ENCODE data around the gene ATG9B. TPM values are rescaled to one million over a fixed set of nuclear protein-coding genes. Genes with fewer than 3 reads are reported as not detected.
A peak's percentile ranks its signal among the peaks of the same experiment; 100 is the strongest.

Gene ATG9B
- total and polyA plus RNA-seq, 2 of the 13 experiments (the other 11 are each of a cell fraction or from before 2014, with no cell fraction given): 0.24 TPM; not detected in 1

DNA sequence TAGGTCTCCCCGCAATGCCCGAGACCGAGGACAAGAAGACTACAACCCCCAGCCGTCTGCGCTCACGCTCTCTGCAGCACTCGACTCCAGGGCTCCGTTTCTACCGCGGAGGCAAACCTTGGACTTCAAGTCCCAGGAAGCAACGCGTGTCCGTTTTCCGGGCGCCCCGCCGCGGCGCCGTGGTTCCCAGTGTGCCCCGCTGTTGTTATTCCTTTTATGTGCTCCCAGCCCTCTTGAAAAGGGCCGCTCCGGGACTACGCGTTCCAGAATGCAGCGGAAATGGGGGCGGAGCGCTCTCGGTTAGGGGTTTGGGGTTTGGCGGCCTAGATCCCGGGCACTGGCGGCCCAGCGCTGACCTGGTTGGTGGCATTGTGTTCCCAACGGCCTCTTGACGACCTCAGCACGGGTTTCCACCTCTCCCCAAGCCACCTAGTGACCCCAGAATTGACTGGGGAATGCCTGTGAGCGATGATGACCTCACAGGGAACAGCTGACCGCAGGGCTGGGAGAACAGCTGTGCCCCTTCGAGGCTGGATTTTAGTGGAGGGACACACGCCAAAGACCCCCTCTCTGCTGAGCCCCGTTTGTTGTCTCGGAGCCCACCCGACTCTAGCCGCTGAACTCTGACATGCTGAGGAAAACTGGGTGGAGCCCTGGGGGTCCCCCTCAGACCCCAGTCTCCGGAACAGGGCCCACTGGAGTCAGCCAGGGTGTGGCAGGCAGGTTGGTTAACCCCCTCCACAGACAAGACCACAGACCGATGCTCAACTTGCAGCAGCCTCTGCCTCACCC is 33.9 kb upstream of the ATG9B start (continued):
- TF ChIP-seq, protein P1, sequence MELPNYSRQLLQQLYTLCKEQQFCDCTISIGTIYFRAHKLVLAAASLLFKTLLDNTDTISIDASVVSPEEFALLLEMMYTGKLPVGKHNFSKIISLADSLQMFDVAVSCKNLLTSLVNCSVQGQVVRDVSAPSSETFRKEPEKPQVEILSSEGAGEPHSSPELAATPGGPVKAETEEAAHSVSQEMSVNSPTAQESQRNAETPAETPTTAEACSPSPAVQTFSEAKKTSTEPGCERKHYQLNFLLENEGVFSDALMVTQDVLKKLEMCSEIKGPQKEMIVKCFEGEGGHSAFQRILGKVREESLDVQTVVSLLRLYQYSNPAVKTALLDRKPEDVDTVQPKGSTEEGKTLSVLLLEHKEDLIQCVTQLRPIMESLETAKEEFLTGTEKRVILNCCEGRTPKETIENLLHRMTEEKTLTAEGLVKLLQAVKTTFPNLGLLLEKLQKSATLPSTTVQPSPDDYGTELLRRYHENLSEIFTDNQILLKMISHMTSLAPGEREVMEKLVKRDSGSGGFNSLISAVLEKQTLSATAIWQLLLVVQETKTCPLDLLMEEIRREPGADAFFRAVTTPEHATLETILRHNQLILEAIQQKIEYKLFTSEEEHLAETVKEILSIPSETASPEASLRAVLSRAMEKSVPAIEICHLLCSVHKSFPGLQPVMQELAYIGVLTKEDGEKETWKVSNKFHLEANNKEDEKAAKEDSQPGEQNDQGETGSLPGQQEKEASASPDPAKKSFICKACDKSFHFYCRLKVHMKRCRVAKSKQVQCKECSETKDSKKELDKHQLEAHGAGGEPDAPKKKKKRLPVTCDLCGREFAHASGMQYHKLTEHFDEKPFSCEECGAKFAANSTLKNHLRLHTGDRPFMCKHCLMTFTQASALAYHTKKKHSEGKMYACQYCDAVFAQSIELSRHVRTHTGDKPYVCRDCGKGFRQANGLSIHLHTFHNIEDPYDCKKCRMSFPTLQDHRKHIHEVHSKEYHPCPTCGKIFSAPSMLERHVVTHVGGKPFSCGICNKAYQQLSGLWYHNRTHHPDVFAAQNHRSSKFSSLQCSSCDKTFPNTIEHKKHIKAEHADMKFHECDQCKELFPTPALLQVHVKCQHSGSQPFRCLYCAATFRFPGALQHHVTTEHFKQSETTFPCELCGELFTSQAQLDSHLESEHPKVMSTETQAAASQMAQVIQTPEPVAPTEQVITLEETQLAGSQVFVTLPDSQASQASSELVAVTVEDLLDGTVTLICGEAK (IDR thresholded peaks at IDR 0.05): no peak
- TF ChIP-seq, protein P1 (CRISPR knock-in tag; IDR thresholded peaks at IDR 0.05): no peak; the same call in 1 of the 2 replicates
- TF ChIP-seq MBNL3 (CRISPR knock-in tag; conservative IDR thresholded peaks at IDR 0.05): no peak
- peak; percentile 66; the same call in 1 of the 2 replicates for TF ChIP-seq SIN3A (IDR thresholded peaks at IDR 0.05; ENCODE audit: borderline replicate concordance, low read depth, low read length)
- TF ChIP-seq ZNF570 (CRISPR knock-in tag; IDR thresholded peaks at IDR 0.05; ENCODE audit: borderline replicate concordance): no peak
- peak; percentile 70; the same call in 1 of the 2 replicates for TF ChIP-seq ATF7-NPFF (CRISPR knock-in tag; IDR thresholded peaks at IDR 0.05; ENCODE audit: low read depth)
- no peak for TF ChIP-seq MTA3 (CRISPR knock-in tag; IDR thresholded peaks at IDR 0.05)
- no peak; the same call in 1 of the 2 replicates for TF ChIP-seq ZNF747 (CRISPR knock-in tag; IDR thresholded peaks at IDR 0.05; ENCODE audit: borderline replicate concordance)
- TF ChIP-seq, protein P2, sequence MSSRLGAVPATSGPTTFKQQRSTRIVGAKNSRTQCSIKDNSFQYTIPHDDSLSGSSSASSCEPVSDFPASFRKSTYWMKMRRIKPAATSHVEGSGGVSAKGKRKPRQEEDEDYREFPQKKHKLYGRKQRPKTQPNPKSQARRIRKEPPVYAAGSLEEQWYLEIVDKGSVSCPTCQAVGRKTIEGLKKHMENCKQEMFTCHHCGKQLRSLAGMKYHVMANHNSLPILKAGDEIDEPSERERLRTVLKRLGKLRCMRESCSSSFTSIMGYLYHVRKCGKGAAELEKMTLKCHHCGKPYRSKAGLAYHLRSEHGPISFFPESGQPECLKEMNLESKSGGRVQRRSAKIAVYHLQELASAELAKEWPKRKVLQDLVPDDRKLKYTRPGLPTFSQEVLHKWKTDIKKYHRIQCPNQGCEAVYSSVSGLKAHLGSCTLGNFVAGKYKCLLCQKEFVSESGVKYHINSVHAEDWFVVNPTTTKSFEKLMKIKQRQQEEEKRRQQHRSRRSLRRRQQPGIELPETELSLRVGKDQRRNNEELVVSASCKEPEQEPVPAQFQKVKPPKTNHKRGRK (CRISPR knock-in tag; IDR thresholded peaks at IDR 0.05): no peak
- TF ChIP-seq HMGA1 (CRISPR knock-in tag; conservative IDR thresholded peaks at IDR 0.05): no peak
- TF ChIP-seq, protein P3, sequence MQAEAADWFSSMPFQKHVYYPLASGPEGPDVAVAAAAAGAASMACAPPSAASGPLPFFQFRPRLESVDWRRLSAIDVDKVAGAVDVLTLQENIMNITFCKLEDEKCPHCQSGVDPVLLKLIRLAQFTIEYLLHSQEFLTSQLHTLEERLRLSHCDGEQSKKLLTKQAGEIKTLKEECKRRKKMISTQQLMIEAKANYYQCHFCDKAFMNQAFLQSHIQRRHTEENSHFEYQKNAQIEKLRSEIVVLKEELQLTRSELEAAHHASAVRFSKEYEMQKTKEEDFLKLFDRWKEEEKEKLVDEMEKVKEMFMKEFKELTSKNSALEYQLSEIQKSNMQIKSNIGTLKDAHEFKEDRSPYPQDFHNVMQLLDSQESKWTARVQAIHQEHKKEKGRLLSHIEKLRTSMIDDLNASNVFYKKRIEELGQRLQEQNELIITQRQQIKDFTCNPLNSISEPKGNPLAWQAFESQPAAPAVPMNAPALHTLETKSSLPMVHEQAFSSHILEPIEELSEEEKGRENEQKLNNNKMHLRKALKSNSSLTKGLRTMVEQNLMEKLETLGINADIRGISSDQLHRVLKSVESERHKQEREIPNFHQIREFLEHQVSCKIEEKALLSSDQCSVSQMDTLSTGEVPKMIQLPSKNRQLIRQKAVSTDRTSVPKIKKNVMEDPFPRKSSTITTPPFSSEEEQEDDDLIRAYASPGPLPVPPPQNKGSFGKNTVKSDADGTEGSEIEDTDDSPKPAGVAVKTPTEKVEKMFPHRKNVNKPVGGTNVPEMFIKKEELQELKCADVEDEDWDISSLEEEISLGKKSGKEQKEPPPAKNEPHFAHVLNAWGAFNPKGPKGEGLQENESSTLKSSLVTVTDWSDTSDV (CRISPR knock-in tag; IDR thresholded peaks at IDR 0.05): 0 out of 2 replicates have a peak, but pooled peaks have one; percentile 47
- TF ChIP-seq ZC3H13 (CRISPR knock-in tag; IDR thresholded peaks at IDR 0.05): no peak
- TF ChIP-seq ZC3H4 (CRISPR knock-in tag; IDR thresholded peaks at IDR 0.05; ENCODE audit: borderline replicate concordance): no peak
- no peak for TF ChIP-seq GABPA (IDR thresholded peaks at IDR 0.05; ENCODE audit: low read depth, low read length)
- TF ChIP-seq GABPA (CRISPR knock-in tag; IDR thresholded peaks at IDR 0.05; ENCODE audit: low read depth): peak; percentile 95
- no peak; the same call in 1 of the 2 replicates for TF ChIP-seq SMYD3 (CRISPR knock-in tag; IDR thresholded peaks at IDR 0.05)
